Hematopoietic multipotent progenitor cell treated with erythropoietin and hydrocortisone succinate and interleukin-3 and kit ligand, for 4 days (in vitro differentiated cells): Measurements from ENCODE around the gene CCND1.
"Not testable (repeated sequence)": the region's sequence is repeated elsewhere in the genome, so short reads cannot be mapped to it uniquely, and the experiment has no call there.

Source experiments
- DNase-seq: peaks from one replicate; pipeline ENCODE4 v3.0.0-alpha.2; 2015

Gene CCND1

GRCh38 chr11:69694781-69695180, 53.8 kb downstream of the CCND1 start:
- no peak for DNase-seq

- DNase-seq: no peak
These were observed 54.6 kb downstream of the CCND1 start for GRCh38 chr11:69695581-69695980.

- not testable (repeated sequence) for DNase-seq
These were observed 55.0 kb downstream of the CCND1 start for GRCh38 chr11:69695995-69696394.

GRCh38 chr11:69696749-69697468, 56.0 kb downstream of the CCND1 start:
- DNase-seq: no peak

- DNase-seq: no peak
These were observed 56.5 kb downstream of the CCND1 start for GRCh38 chr11:69697469-69697843.

GRCh38 chr11:69697861-69698260, 56.9 kb downstream of the CCND1 start:
- DNase-seq: no peak

- DNase-seq: no peak
These were observed 57.4 kb downstream of the CCND1 start for GRCh38 chr11:69698362-69698761.

- no peak for DNase-seq
These were observed 58.3 kb downstream of the CCND1 start for GRCh38 chr11:69699213-69699612.

GRCh38 chr11:69700278-69701140, 59.6 kb downstream of the CCND1 start:
- DNase-seq: peak; percentile 55

GRCh38 chr11:69702239-69702691, 61.3 kb downstream of the CCND1 start:
- no peak for DNase-seq

GRCh38 chr11:69702769-69703452, 62.0 kb downstream of the CCND1 start:
- DNase-seq: no peak

GRCh38 chr11:69703453-69703767, 62.5 kb downstream of the CCND1 start:
- no peak for DNase-seq
